A673 (cell line): Measurements from ENCODE around the gene TRAM2. TPM values are rescaled to one million over a fixed set of nuclear protein-coding genes. Genes with fewer than 3 reads are reported as not detected.

Experiments
- BruUV-seq: library from RNA; stranded (reverse); fragments of 400-500 nt; replicated peaks from 2 replicates; lab custom pipeline; 2021; lab: Mats Ljungman, UMichigan
- CTCF ChIA-PET: fragments of 300-600 bp; sonication (Branson Sonifier 250); formaldehyde crosslinking; loops from one replicate; lab custom pipeline; 2022; ENCODE audit warnings: antibody characterized with exemption; lab: Charles Lee
- POLR2A ChIA-PET: fragments of 300-600 bp; sonication (Branson Sonifier 250); formaldehyde crosslinking; loops from one replicate; lab custom pipeline; 2022; ENCODE audit warnings: antibody characterized with exemption; ENCODE audit not compliant: low non-redundant PET; lab: Charles Lee
- DNase-seq: peaks from one replicate; pipeline ENCODE4 v3.0.0-alpha.2; 2015; ENCODE audit warnings: low spot score
- H3K27ac ChIP-seq: fragments of 200-600 bp; sonication (generic); 2 replicates; pipeline ENCODE4 v1.5.1; 2016; ENCODE audit warnings: mixed run types, low read depth, mild to moderate bottlenecking, mixed read lengths, antibody characterized with exemption, low read length; ENCODE audit not compliant: poor library complexity, severe bottlenecking
- H3K27me3 ChIP-seq: fragments of 200-600 bp; sonication (generic); replicated peaks from 2 replicates; pipeline ENCODE4 v1.6.1; 2017; ENCODE audit warnings: mixed run types, low read depth, mild to moderate bottlenecking, mixed read lengths, antibody characterized with exemption, low read length; ENCODE audit not compliant: insufficient read depth, poor library complexity
- H3K36me3 ChIP-seq: fragments of 200-600 bp; sonication (generic); 2 replicates; pipeline ENCODE4 v1.6.1; 2016; ENCODE audit warnings: mixed run types, mild to moderate bottlenecking, mixed read lengths, antibody characterized with exemption, low read length; ENCODE audit not compliant: insufficient read depth, poor library complexity, severe bottlenecking
- H3K4me1 ChIP-seq: fragments of 200-600 bp; sonication (generic); 2 replicates; pipeline ENCODE4 v1.6.1; 2017; ENCODE audit warnings: mixed run types, mild to moderate bottlenecking, mixed read lengths, antibody characterized with exemption, low read length; ENCODE audit not compliant: insufficient read depth, poor library complexity, severe bottlenecking
- H3K4me3 ChIP-seq: fragments of 200-600 bp; sonication (generic); 2 replicates; pipeline ENCODE4 v1.5.1; 2016; ENCODE audit warnings: low read depth, mixed run types, mild to moderate bottlenecking, mixed read lengths, low read length; ENCODE audit not compliant: poor library complexity, severe bottlenecking
- H3K9me3 ChIP-seq: fragments of 200-600 bp; sonication (generic); 2 replicates; pipeline ENCODE4 v1.6.1; 2016; ENCODE audit warnings: mixed run types, low read depth, mild to moderate bottlenecking, mixed read lengths, antibody characterized with exemption, low read length; ENCODE audit not compliant: poor library complexity, severe bottlenecking
- EZH2 ChIP-seq: fragments of 200-600 bp; sonication (generic); IDR thresholded peaks from 2 replicates; pipeline ENCODE4 v1.6.1; 2017; ENCODE audit warnings: borderline replicate concordance, low read depth, mild to moderate bottlenecking, mixed read lengths, antibody characterized with exemption, low read length; ENCODE audit not compliant: poor library complexity, severe bottlenecking
- intact Hi-C: fragments of 100-400 bp; cut with micrococcal nuclease; formaldehyde crosslinking; loops from one replicate; pipeline ENCODE4 v1.10.0; 2022; ENCODE audit not compliant: unreplicated experiment
- total RNA-seq: library from RNA; stranded (reverse); gene quantifications from 2 replicates; pipeline ENCODE4 v1.2.3, GENCODE V29; 2021
- TF ChIP-seq, protein P1 (sequence below): fragments of 300-800, 200-600 bp; sonication (generic); conservative IDR thresholded peaks from 2 replicates; pipeline ENCODE4 v1.5.1; 2017; ENCODE audit warnings: low read depth, mild to moderate bottlenecking, antibody characterized with exemption, low read length, moderate library complexity, mixed read lengths

The TRAM2 gene
- total RNA-seq, 1 experiment from 2014 or later = 21.9 TPM

DNA sequence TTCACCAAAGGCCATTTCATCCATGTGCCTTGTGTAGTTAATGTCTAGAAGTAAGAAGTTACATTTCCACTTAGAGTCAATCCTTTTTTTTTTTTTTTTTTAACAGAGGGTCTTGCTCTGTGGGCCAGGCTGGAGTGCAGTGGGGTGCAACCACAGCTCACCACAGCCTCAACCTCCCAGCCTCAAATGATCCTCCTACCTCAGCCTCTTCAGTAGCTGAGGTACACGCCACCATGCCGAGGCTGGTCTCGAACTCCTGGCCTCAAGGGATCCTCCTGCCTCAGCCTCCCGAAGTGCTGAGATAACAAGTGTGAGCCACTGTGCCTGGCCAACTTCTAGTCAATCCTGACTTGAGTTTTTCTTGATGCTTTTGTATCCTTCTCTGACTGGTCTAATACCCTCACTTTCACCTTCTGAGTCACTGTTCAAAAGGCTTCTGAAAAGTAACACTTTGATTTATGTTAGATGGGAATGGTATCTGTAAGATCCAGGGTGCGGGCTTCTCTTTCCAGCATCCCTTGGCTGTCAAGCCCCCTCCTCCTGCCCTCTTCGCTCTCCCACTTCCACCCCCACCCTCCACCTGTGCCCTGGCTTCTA is 22.1 kb downstream of the TRAM2 start:
- BruUV-seq = no TSS peak

DNA sequence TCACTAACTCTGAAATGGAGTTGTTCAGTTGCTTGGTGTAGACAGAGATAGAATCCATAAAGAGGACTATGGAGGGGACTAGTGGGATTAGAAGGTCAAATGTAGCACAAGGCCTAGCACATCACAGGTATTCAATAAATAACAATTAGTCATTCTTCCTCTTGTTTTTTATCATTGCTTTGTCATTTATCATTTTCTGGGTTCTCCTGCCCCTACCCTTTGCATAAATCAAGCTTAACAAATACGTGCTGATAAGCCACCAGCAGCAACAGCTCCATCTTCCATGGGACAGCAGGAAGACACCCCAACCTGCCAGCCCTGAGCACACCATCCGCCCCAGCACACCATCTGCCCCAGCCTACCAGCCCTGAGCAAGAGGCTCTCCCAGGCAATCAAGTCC is 23.1 kb downstream of the TRAM2 start:
- TF ChIP-seq, protein P1, sequence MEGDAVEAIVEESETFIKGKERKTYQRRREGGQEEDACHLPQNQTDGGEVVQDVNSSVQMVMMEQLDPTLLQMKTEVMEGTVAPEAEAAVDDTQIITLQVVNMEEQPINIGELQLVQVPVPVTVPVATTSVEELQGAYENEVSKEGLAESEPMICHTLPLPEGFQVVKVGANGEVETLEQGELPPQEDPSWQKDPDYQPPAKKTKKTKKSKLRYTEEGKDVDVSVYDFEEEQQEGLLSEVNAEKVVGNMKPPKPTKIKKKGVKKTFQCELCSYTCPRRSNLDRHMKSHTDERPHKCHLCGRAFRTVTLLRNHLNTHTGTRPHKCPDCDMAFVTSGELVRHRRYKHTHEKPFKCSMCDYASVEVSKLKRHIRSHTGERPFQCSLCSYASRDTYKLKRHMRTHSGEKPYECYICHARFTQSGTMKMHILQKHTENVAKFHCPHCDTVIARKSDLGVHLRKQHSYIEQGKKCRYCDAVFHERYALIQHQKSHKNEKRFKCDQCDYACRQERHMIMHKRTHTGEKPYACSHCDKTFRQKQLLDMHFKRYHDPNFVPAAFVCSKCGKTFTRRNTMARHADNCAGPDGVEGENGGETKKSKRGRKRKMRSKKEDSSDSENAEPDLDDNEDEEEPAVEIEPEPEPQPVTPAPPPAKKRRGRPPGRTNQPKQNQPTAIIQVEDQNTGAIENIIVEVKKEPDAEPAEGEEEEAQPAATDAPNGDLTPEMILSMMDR = no peak
- no peak for TF ChIP-seq EZH2
- H3K27ac ChIP-seq = no peak overlapping the region
- DNase-seq = no peak
- peaks cover 42% of the 10 kb centered on the region for H3K4me1 ChIP-seq
- H3K4me3 ChIP-seq = no peak overlapping the region
- no TSS peak for BruUV-seq
- no peaks in the 10 kb centered on the region for H3K9me3 ChIP-seq
- H3K27me3 ChIP-seq = no peaks in the 10 kb centered on the region
- no peaks in the 10 kb centered on the region for H3K36me3 ChIP-seq
- intact Hi-C loops = no loop called here
- POLR2A ChIA-PET = no interaction called here
- CTCF ChIA-PET = no interaction called here

More for the DNA sequence above, 22.1 kb downstream of the TRAM2 start:
- no peak overlapping the region for H3K27ac ChIP-seq
- DNase-seq = no peak
- peaks cover 31% of the 10 kb centered on the region for H3K4me1 ChIP-seq
- no peaks in the 10 kb centered on the region for H3K36me3 ChIP-seq
- intact Hi-C loops = no loop called here
- H3K27me3 ChIP-seq = no peaks in the 10 kb centered on the region
- POLR2A ChIA-PET = no interaction called here
- H3K4me3 ChIP-seq = no peak overlapping the region
- CTCF ChIA-PET = no interaction called here
- no peak for TF ChIP-seq EZH2
- TF ChIP-seq, protein P1 = no peak
- H3K9me3 ChIP-seq = no peaks in the 10 kb centered on the region

DNA sequence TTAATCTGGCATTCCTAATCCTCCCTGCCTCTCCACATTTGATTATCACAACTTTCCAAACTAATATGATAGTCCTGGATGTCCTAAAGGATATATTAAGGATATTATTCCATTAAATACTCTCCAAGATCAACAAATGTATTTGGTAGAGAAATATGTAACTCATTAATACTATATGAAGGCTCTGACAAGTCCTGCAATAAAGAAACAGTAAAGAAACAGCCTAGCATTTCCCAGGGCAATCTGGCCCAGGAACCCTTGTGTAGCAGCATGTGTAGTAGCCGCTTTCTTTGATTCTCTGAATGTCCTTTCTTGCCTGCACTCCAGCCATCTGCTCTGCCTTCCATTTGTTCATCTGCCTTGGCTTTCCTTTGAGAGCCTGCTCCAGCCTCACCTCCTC is 23.7 kb downstream of the TRAM2 start:
- POLR2A ChIA-PET = no interaction called here
- H3K27me3 ChIP-seq = no peaks in the 10 kb centered on the region
- CTCF ChIA-PET = no interaction called here
- no peak for DNase-seq
- H3K4me1 ChIP-seq = peaks cover 45% of the 10 kb centered on the region
- no peaks in the 10 kb centered on the region for H3K9me3 ChIP-seq
- BruUV-seq = no TSS peak
- H3K27ac ChIP-seq = no peak overlapping the region
- TF ChIP-seq, protein P1 = no peak
- no peak for TF ChIP-seq EZH2
- no peaks in the 10 kb centered on the region for H3K36me3 ChIP-seq
- no peak overlapping the region for H3K4me3 ChIP-seq
- intact Hi-C loops = no loop called here
